HCT116 (cell line): ENCODE data around the gene ARPP21.

Source experiments
- EZH2 ChIP-seq: fragments of 200-600 bp; sonication (generic); IDR thresholded peaks from 2 replicates; pipeline ENCODE4 v1.6.1; 2017; ENCODE audit warnings: antibody characterized with exemption, mixed run types
- POLR2AphosphoS5 ChIP-seq: IDR thresholded peaks from 2 replicates; pipeline ENCODE4 v1.6.1; 2011; ENCODE audit warnings: mild to moderate bottlenecking, low read depth, low read length, moderate library complexity
- RAD21 ChIP-seq: IDR thresholded peaks from 2 replicates; pipeline ENCODE4 v1.6.1; 2012; ENCODE audit warnings: low read depth, mild to moderate bottlenecking
- TF ChIP-seq, protein P1 (sequence below), 3 experiments: fragments of 200-600 bp in 1 of 3; sonication (generic) in 1 of 3; IDR thresholded peaks in 2 of 3; conservative IDR thresholded peaks in 1 of 3; 2 replicates each; pipeline ENCODE4 v1.5.1; 2012 to 2017; ENCODE audit warnings: low read depth in 2 of 3, low read length in 2 of 3, antibody characterized with exemption in 1 of 3, borderline replicate concordance in 1 of 3, control low read depth in 1 of 3, mild to moderate bottlenecking in 1 of 3, mixed read lengths in 1 of 3, mixed run types in 1 of 3, moderate library complexity in 1 of 3; ENCODE audit not compliant: insufficient read depth in 1 of 3

DNA sequence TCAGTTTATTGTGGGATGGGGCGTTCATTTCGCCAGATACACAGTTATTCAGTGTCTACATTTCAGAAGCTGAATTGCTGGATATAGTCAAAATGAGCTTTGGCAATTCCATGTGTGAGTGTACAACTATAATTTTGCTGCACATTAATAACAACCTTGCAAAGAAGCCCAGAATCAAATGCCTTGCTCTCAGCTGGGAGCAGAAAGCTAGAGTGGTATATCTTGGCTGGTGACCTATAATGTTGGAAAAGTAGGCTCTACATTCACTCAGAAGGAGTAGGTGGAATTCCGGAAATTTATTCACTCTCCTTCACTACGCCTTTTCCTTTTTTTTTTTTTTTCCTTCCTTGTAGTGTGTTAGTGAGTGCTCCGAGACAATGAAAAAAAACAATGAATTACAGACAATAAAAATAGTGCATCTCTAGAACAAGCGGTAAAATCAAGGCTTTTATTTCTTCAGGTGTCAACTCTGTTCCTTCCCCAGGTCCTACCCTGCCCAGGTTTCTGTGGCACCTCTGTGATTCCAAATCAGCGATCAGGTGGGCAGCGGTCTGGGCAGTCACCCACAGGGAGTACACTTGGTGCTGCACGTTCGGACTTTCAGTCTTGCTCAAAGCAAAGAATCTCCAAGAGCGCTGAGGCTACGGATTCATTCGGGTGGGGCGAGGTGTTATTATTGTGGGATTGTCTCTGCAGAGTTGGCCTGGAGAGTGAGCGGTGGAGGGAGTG is 910 bp upstream of the ARPP21 start:
- TF ChIP-seq, protein P1, sequence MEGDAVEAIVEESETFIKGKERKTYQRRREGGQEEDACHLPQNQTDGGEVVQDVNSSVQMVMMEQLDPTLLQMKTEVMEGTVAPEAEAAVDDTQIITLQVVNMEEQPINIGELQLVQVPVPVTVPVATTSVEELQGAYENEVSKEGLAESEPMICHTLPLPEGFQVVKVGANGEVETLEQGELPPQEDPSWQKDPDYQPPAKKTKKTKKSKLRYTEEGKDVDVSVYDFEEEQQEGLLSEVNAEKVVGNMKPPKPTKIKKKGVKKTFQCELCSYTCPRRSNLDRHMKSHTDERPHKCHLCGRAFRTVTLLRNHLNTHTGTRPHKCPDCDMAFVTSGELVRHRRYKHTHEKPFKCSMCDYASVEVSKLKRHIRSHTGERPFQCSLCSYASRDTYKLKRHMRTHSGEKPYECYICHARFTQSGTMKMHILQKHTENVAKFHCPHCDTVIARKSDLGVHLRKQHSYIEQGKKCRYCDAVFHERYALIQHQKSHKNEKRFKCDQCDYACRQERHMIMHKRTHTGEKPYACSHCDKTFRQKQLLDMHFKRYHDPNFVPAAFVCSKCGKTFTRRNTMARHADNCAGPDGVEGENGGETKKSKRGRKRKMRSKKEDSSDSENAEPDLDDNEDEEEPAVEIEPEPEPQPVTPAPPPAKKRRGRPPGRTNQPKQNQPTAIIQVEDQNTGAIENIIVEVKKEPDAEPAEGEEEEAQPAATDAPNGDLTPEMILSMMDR (IDR thresholded peaks at IDR 0.05 in 2 of 3, conservative IDR thresholded peaks at IDR 0.05 in 1 of 3; ENCODE audit: borderline replicate concordance in 1 of 3, insufficient read depth in 1 of 3, low read depth in 2 of 3, low read length in 2 of 3), result no peak
- no peak for TF ChIP-seq POLR2AphosphoS5
- TF ChIP-seq RAD21, result no peak
- TF ChIP-seq EZH2, result no peak
